ENCODE measurements around the gene ERBIN. TPM values are rescaled to one million over a fixed set of nuclear protein-coding genes. Genes with fewer than 3 reads are reported as not detected.

ERBIN gene
- total and polyA plus RNA-seq, 2 experiments from 2014 or later, result 15.6 to 26.4 TPM

DNA sequence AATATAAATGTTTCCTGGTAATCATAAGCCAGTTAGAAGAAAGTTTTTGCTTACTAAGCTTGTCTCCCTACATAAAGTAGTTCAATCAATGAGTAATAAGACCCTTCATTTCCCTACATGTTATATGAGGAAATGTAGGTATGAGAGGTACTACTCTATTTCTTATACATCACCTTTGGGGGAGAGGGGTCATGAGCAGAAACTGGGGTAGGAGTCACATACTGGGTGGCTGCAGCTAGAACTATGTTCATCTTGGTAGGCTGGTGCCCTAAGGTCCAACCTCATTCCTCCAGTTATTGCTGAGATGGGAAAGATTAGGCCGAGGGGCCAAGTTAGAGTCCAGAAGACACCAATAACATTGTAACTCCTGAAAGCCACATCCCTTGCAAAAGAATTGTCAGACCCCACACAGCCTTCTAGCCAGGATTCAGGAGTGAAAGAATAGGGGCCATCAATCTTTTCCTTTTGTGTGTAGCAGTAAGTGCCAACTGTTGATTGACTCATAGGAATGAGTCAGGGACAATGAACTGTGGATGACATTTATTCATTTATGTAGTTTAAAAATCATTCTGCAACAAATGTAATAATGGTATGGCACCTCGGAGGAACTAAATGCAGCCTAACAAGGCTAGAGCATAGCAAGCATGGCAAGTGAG lies 196.1 kb downstream of the ERBIN start:
- Histone ChIP-seq H3K79me2 (replicated peaks; ENCODE audit: insufficient read depth) (no peaks in the 10 kb centered on the region), H2AFZ (no peak overlapping the region), H4K20me1 (replicated peaks; ENCODE audit: insufficient read depth) (no peaks in the 10 kb centered on the region), H3K4me3 (no peak overlapping the region), H3K27ac (ENCODE audit: low read depth) (no peak overlapping the region; the same call in 1 of the 2 replicates), H3K27me3 (ENCODE audit: insufficient read depth) (no peaks in the 10 kb centered on the region), H3K4me1 (ENCODE audit: insufficient read depth) (no peaks in the 10 kb centered on the region), H3K9me2 (ENCODE audit: insufficient read depth) (no peaks in the 10 kb centered on the region), H3F3A (replicated peaks; ENCODE audit: low read depth) (no peaks in the 10 kb centered on the region), H3K4me2 (no peak overlapping the region), H3K36me3 (ENCODE audit: insufficient read depth) (no peaks in the 10 kb centered on the region)
- DNase-seq (ENCODE audit: low spot score) (no peak), ATAC-seq (no peak)
- Mint-ChIP-seq H3K27me3 (ENCODE audit: insufficient read depth, low read depth, poor library complexity) (peaks cover 4% of the 10 kb centered on the region), H3K4me3 (no peak overlapping the region), H3K36me3 (ENCODE audit: low read depth) (no peaks in the 10 kb centered on the region), H3K4me1 (peaks cover 4% of the 10 kb centered on the region; the same call in 2 of the 3 replicates), H3K27ac (no peak overlapping the region), H3K9me3 (no peaks in the 10 kb centered on the region)
- TF ChIP-seq ZNF331 (CRISPR knock-in tag; IDR thresholded peaks at IDR 0.05; ENCODE audit: low read depth), result no peak
- TF ChIP-seq JUNB (IDR thresholded peaks at IDR 0.05; ENCODE audit: unreplicated experiment), result no peak
- no peak for TF ChIP-seq POLR2AphosphoS5 (IDR thresholded peaks at IDR 0.05; ENCODE audit: low read depth)
- no peak for TF ChIP-seq EZH2phosphoT487 (IDR thresholded peaks at IDR 0.05; ENCODE audit: unreplicated experiment)
- TF ChIP-seq ZNF114 (CRISPR knock-in tag; IDR thresholded peaks at IDR 0.05), result no peak
- TF ChIP-seq STAT1 (IDR thresholded peaks at IDR 0.05; ENCODE audit: unreplicated experiment), result no peak
- TF ChIP-seq NANOG (IDR thresholded peaks at IDR 0.05; ENCODE audit: borderline replicate concordance), result no peak
- TF ChIP-seq, protein P1, sequence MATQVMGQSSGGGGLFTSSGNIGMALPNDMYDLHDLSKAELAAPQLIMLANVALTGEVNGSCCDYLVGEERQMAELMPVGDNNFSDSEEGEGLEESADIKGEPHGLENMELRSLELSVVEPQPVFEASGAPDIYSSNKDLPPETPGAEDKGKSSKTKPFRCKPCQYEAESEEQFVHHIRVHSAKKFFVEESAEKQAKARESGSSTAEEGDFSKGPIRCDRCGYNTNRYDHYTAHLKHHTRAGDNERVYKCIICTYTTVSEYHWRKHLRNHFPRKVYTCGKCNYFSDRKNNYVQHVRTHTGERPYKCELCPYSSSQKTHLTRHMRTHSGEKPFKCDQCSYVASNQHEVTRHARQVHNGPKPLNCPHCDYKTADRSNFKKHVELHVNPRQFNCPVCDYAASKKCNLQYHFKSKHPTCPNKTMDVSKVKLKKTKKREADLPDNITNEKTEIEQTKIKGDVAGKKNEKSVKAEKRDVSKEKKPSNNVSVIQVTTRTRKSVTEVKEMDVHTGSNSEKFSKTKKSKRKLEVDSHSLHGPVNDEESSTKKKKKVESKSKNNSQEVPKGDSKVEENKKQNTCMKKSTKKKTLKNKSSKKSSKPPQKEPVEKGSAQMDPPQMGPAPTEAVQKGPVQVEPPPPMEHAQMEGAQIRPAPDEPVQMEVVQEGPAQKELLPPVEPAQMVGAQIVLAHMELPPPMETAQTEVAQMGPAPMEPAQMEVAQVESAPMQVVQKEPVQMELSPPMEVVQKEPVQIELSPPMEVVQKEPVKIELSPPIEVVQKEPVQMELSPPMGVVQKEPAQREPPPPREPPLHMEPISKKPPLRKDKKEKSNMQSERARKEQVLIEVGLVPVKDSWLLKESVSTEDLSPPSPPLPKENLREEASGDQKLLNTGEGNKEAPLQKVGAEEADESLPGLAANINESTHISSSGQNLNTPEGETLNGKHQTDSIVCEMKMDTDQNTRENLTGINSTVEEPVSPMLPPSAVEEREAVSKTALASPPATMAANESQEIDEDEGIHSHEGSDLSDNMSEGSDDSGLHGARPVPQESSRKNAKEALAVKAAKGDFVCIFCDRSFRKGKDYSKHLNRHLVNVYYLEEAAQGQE (IDR thresholded peaks at IDR 0.05; ENCODE audit: unreplicated experiment), result no peak
- no peak for TF ChIP-seq CTCF (conservative IDR thresholded peaks at IDR 0.05; ENCODE audit: low read depth in 2 of 2)
- TF ChIP-seq ETS1 (IDR thresholded peaks at IDR 0.05), result no peak
- no peak for TF ChIP-seq EZH2 (IDR thresholded peaks at IDR 0.05; ENCODE audit: low read depth, unreplicated experiment)
- TF ChIP-seq CREB1 (CRISPR knock-in tag; IDR thresholded peaks at IDR 0.05; ENCODE audit: low read depth), result no peak
- TF ChIP-seq ZNF462 (CRISPR knock-in tag; IDR thresholded peaks at IDR 0.05), result no peak
